Ishikawa (cell line): ENCODE data around the gene HSH2D.

Experiments
- RAD21 ChIP-seq: IDR thresholded peaks from 2 replicates; pipeline ENCODE4 v1.6.1; 2012; ENCODE audit warnings: low read depth
- TAF1 ChIP-seq: IDR thresholded peaks from 2 replicates; pipeline ENCODE4 v1.6.1; 2012; ENCODE audit warnings: low read depth, mild to moderate bottlenecking
- TEAD4 ChIP-seq: IDR thresholded peaks from 2 replicates; pipeline ENCODE4 v1.6.1; 2012
- USF1 ChIP-seq: IDR thresholded peaks from 2 replicates; pipeline ENCODE4 v1.6.1; 2012
- YY1 ChIP-seq: IDR thresholded peaks from 2 replicates; pipeline ENCODE4 v1.6.1; 2012; ENCODE audit warnings: low read depth
- ZBTB7A ChIP-seq: IDR thresholded peaks from 2 replicates; pipeline ENCODE4 v1.6.1; 2012; ENCODE audit warnings: low read depth

GRCh38 chr19:16142032-16142580 is 1.4 kb upstream of the HSH2D start:
- TF ChIP-seq RAD21, result no peak
- no peak for TF ChIP-seq TAF1
- no peak for TF ChIP-seq USF1
- no peak for TF ChIP-seq TEAD4
- no peak for TF ChIP-seq ZBTB7A
- no peak for TF ChIP-seq YY1
